Liver (tissue), 9 donors: Measurements from ENCODE around the gene PKIG. TPM values are rescaled to one million over a fixed set of nuclear protein-coding genes. Genes with fewer than 3 reads are reported as not detected.
A peak's percentile ranks its signal among the peaks of the same experiment; 100 is the strongest.

Experiments
- DNase-seq: peaks from one replicate; pipeline ENCODE4 v3.0.0-alpha.2; 2017; ENCODE audit warnings: low spot score
- H3K27ac ChIP-seq, 2 donors: one replicate each; pipeline ENCODE4 v1.7.0; 2013; ENCODE audit warnings: inconsistent platforms in 2 of 2, low read length in 2 of 2, control low read depth in 1 of 2, low read depth in 1 of 2, mild to moderate bottlenecking in 1 of 2
- H3K27me3 ChIP-seq, 4 donors: one replicate each; pipeline versions ENCODE4 v1.6.1 to v1.7.0; 2013; ENCODE audit warnings: low read length in 3 of 4, inconsistent platforms in 1 of 4, mild to moderate bottlenecking in 1 of 4, moderate library complexity in 1 of 4; ENCODE audit not compliant: control insufficient read depth in 4 of 4, insufficient read depth in 4 of 4
- H3K36me3 ChIP-seq, 4 donors: one replicate each; pipeline versions ENCODE4 v1.6.1 to v1.7.0; 2013; ENCODE audit warnings: low read length in 3 of 4, mild to moderate bottlenecking in 3 of 4, low read depth in 1 of 4, moderate library complexity in 1 of 4; ENCODE audit not compliant: control insufficient read depth in 4 of 4, insufficient read depth in 3 of 4
- H3K4me1 ChIP-seq, 4 donors: one replicate each; pipeline versions ENCODE4 v1.6.1 to v1.7.0; 2013; ENCODE audit warnings: low read length in 3 of 4, mild to moderate bottlenecking in 3 of 4, moderate library complexity in 1 of 4; ENCODE audit not compliant: control insufficient read depth in 4 of 4, insufficient read depth in 4 of 4
- H3K4me3 ChIP-seq, 3 donors: one replicate each; pipeline versions ENCODE4 v1.6.1 to v1.7.0; 2013; ENCODE audit warnings: low read length in 3 of 3, control low read depth in 1 of 3, low read depth in 1 of 3, mild to moderate bottlenecking in 1 of 3
- H3K9ac ChIP-seq, 2 donors: one replicate each; pipeline ENCODE4 v1.7.0; 2013; ENCODE audit warnings: low read length in 2 of 2, mild to moderate bottlenecking in 2 of 2, moderate library complexity in 2 of 2, control low read depth in 1 of 2, low read depth in 1 of 2
- H3K9me3 ChIP-seq, 4 donors: one replicate each; pipeline versions ENCODE4 v1.6.1 to v1.7.0; 2013; ENCODE audit warnings: low read length in 3 of 4; ENCODE audit not compliant: control insufficient read depth in 4 of 4
- CTCF ChIP-seq: fragments of 150-350 bp; IDR thresholded peaks from 2 replicates; pipeline ENCODE4 v1.5.1; 2017; ENCODE audit warnings: improper control_type of control experiment, low read depth, low read length; ENCODE audit not compliant: missing input control
- EGR1 ChIP-seq, 2 donors: IDR thresholded peaks; 2 replicates each; pipeline ENCODE4 v1.6.1; 2016 to 2018; ENCODE audit warnings: antibody characterized with exemption in 2 of 2, low read depth in 2 of 2
- FOXA1 ChIP-seq: IDR thresholded peaks from 2 replicates; pipeline ENCODE4 v1.6.1; 2016; ENCODE audit warnings: antibody characterized with exemption
- FOXA2 ChIP-seq: IDR thresholded peaks from 2 replicates; pipeline ENCODE4 v1.6.1; 2016; ENCODE audit warnings: antibody characterized with exemption
- GABPA ChIP-seq, 2 donors: IDR thresholded peaks in 1 of 2; conservative IDR thresholded peaks in 1 of 2; 2 replicates each; pipeline ENCODE4 v1.6.1; 2016; ENCODE audit warnings: antibody characterized with exemption in 2 of 2, mild to moderate bottlenecking in 1 of 2, moderate library complexity in 1 of 2
- HNF4A ChIP-seq, 2 donors: conservative IDR thresholded peaks; 2 replicates each; pipeline ENCODE4 v1.6.1; 2016; ENCODE audit warnings: antibody characterized with exemption in 2 of 2, mild to moderate bottlenecking in 2 of 2
- HNF4G ChIP-seq: IDR thresholded peaks from 2 replicates; pipeline ENCODE4 v1.6.1; 2016; ENCODE audit warnings: antibody characterized with exemption
- JUND ChIP-seq, 2 donors: IDR thresholded peaks; 2 replicates each; pipeline ENCODE4 v1.6.1; 2016; ENCODE audit warnings: antibody characterized with exemption in 2 of 2
- MAX ChIP-seq: IDR thresholded peaks from 2 replicates; pipeline ENCODE4 v1.6.1; 2016; ENCODE audit warnings: antibody characterized with exemption
- NR2F2 ChIP-seq: IDR thresholded peaks from 2 replicates; pipeline ENCODE4 v1.6.1; 2016; ENCODE audit warnings: antibody characterized with exemption
- RAD21 ChIP-seq, 2 donors: IDR thresholded peaks; 2 replicates each; pipeline ENCODE4 v1.6.1; 2016; ENCODE audit warnings: antibody characterized with exemption in 2 of 2, mild to moderate bottlenecking in 2 of 2
- REST ChIP-seq: IDR thresholded peaks from 2 replicates; pipeline ENCODE4 v1.6.1; 2016; ENCODE audit warnings: antibody characterized with exemption, mild to moderate bottlenecking
- RXRA ChIP-seq, 2 donors: IDR thresholded peaks; 2 replicates each; pipeline ENCODE4 v1.6.1; 2017 to 2018; ENCODE audit warnings: antibody characterized with exemption in 2 of 2, mild to moderate bottlenecking in 1 of 2
- SP1 ChIP-seq: IDR thresholded peaks from 2 replicates; pipeline ENCODE4 v1.6.1; 2018; ENCODE audit warnings: antibody characterized with exemption, mild to moderate bottlenecking
- TAF1 ChIP-seq: conservative IDR thresholded peaks from 2 replicates; pipeline ENCODE4 v1.6.1; 2016; ENCODE audit warnings: antibody characterized with exemption, mild to moderate bottlenecking
- YY1 ChIP-seq: IDR thresholded peaks from 2 replicates; pipeline ENCODE4 v1.6.1; 2016; ENCODE audit warnings: antibody characterized with exemption, mild to moderate bottlenecking
- ZBTB33 ChIP-seq: IDR thresholded peaks from 2 replicates; pipeline ENCODE4 v1.6.1; 2016; ENCODE audit warnings: antibody characterized with exemption
- whole genome bisulfite sequencing: extraction: QIAGEN DNeasy Blood & Tissue Kit; methylation state at CpG from one replicate; pipeline ENCODE4 v1.1.7; 2013; 5-methylcytosine and 5-hydroxymethylcytosine counted together
- polyA plus RNA-seq, 2 donors: library from polyadenylated mRNA; stranded (reverse) in 1 of 2; unstranded in 1 of 2; fragments of 200-250 nt in 1 of 2; fragments of >200 nt in 1 of 2; fragmentation: Nextera tagmentation in 1 of 2; extraction: Ambion mirVana in 1 of 2; gene quantifications; one replicate each; pipeline versions ENCODE4 v1.2.1 to v1.2.3, GENCODE V29; 2013 to 2015
- total RNA-seq, 2 donors: library from RNA; depleted of rRNA; stranded (reverse); fragments of >200 nt; gene quantifications; one replicate each; pipeline ENCODE4 v1.2.3, GENCODE V29; 2014
- TF ChIP-seq, protein P1 (sequence below): IDR thresholded peaks from 2 replicates; pipeline ENCODE4 v1.6.1; 2016; ENCODE audit warnings: antibody characterized with exemption
- donor health status: healthy.
- donor health status: healthy.
- donor health status: healthy.
- donor health status: healthy.
- donor health status: healthy.

PKIG gene
- total and polyA plus RNA-seq, 4 donors = 10.6 to 24.3 (median 23.4) TPM

GRCh38 chr20:44540834-44541233 is 41.5 kb upstream of the PKIG start:
- 82% methylated on average over 6 of the region's 6 CpGs for WGBS
- Histone ChIP-seq H3K27ac (no peak overlapping the region), H3K9ac (no peak overlapping the region), H3K4me3 (no peak overlapping the region), H3K36me3 (no peaks in the 10 kb centered on the region), H3K4me1 (peaks cover 2 to 28% (median 12%) of the 10 kb centered on the region in 4 donors), H3K9me3 (no peaks in the 10 kb centered on the region), H3K27me3 (no peaks in the 10 kb centered on the region)
- no peak for DNase-seq
- TF ChIP-seq MAX = no peak
- TF ChIP-seq HNF4A (conservative IDR thresholded peaks at IDR 0.05) = no peak
- no peak for TF ChIP-seq YY1
- TF ChIP-seq, protein P1, sequence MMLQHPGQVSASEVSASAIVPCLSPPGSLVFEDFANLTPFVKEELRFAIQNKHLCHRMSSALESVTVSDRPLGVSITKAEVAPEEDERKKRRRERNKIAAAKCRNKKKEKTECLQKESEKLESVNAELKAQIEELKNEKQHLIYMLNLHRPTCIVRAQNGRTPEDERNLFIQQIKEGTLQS = no peak
- no peak for TF ChIP-seq ZBTB33
- TF ChIP-seq NR2F2 = no peak
- TF ChIP-seq HNF4G = no peak
- no peak for TF ChIP-seq JUND (IDR thresholded peaks at IDR 0.05)
- TF ChIP-seq CTCF = no peak
- no peak for TF ChIP-seq FOXA2
- TF ChIP-seq RXRA (IDR thresholded peaks at IDR 0.05) = no peak
- no peak for TF ChIP-seq TAF1
- TF ChIP-seq RAD21 (IDR thresholded peaks at IDR 0.05) = no peak
- TF ChIP-seq SP1 = no peak
- no peak for TF ChIP-seq FOXA1
- TF ChIP-seq REST = no peak

DNA sequence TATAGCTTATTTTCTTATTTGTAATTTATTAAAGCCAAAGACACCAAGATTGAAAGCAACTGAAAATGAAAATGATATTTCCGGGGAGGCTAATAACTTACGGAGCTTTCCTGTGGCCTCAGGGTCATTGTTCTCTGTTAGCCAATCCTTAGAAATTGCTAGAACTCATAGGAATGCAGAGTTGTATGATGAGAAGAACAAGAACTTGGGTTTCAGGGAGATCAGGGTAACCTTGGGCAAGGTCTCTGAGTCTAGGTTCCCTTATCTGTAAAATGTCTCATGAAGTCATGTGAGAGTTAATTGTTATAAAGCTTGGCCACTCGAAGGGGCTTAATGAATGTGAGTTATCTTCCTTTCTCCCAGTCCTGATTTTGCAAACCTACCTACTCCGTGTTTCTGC is 40.4 kb upstream of the PKIG start:
- no peak for DNase-seq
- peak overlapping the region in 1 of 2 donors; percentile 24 for H3K27ac ChIP-seq
- TF ChIP-seq GABPA (IDR thresholded peaks at IDR 0.05 in 1 of 2, conservative IDR thresholded peaks at IDR 0.05 in 1 of 2) (no peak), NR2F2 (no peak), MAX (no peak), HNF4A (conservative IDR thresholded peaks at IDR 0.05) (peak in 1 of 2 donors; percentile 21), TAF1 (no peak), EGR1 (IDR thresholded peaks at IDR 0.05; ENCODE audit: low read depth in 2 of 2) (no peak), RXRA (IDR thresholded peaks at IDR 0.05) (peak; percentile 33 to 86)
- TF ChIP-seq, protein P1 = no peak

More for the DNA sequence above, 40.4 kb upstream of the PKIG start:
- Histone ChIP-seq H3K27me3 (no peaks in the 10 kb centered on the region), H3K4me1 (peaks cover 2 to 28% (median 11%) of the 10 kb centered on the region in 4 donors), H3K36me3 (no peaks in the 10 kb centered on the region), H3K9me3 (no peaks in the 10 kb centered on the region), H3K9ac (no peak overlapping the region), H3K4me3 (no peak overlapping the region)
- WGBS = 46% methylated on average over 4 of the region's 4 CpGs
